Right atrium auricular region (tissue), 2 donors: ENCODE results near the gene RFC4. TPM values are rescaled to one million over a fixed set of nuclear protein-coding genes. Genes with fewer than 3 reads are reported as not detected.

ENCODE experiments used
- DNase-seq: peaks from one replicate; pipeline ENCODE4 v3.0.0-alpha.2; 2019; ENCODE audit warnings: low spot score
- H3K27ac ChIP-seq, 2 donors: fragments of 200-600 bp; sonication (generic); 1 replicate in 1 of 2; 2 replicates in 1 of 2; pipeline ENCODE4 v1.5.1; 2016 to 2019
- H3K27me3 ChIP-seq, 2 donors: fragments of 200-600 bp; sonication (generic); one replicate each; pipeline versions ENCODE4 v1.5.1 to v1.6.0; 2017 to 2019
- H3K36me3 ChIP-seq: fragments of 200-600 bp; sonication (generic); one replicate; pipeline ENCODE4 v1.5.1; 2016
- H3K4me1 ChIP-seq, 2 donors: fragments of 200-600 bp; sonication (generic); one replicate each; pipeline versions ENCODE4 v1.5.1 to v1.6.0; 2017 to 2019
- H3K4me3 ChIP-seq, 2 donors: fragments of 200-600 bp; sonication (generic); 1 replicate in 1 of 2; 2 replicates in 1 of 2; pipeline ENCODE4 v1.5.1; 2017 to 2019; ENCODE audit warnings: mild to moderate bottlenecking in 1 of 2, moderate library complexity in 1 of 2
- H3K9me3 ChIP-seq, 2 donors: fragments of 200-600 bp; sonication (generic); one replicate each; pipeline ENCODE4 v1.5.1; 2019
- CTCF ChIP-seq, 2 donors: fragments of 200-600 bp; sonication (generic); IDR thresholded peaks; one replicate each; pipeline ENCODE4 v1.5.1; 2019; ENCODE audit warnings: antibody characterized with exemption in 2 of 2
- total RNA-seq, 2 donors: library from RNA; depleted of rRNA; stranded (reverse); fragments of >200 nt; gene quantifications; one replicate each; pipeline ENCODE4 v1.1.0, GENCODE V29; 2016

Gene RFC4
- total RNA-seq, 2 donors from 2014 or later: 7.2 to 8.9 TPM

DNA sequence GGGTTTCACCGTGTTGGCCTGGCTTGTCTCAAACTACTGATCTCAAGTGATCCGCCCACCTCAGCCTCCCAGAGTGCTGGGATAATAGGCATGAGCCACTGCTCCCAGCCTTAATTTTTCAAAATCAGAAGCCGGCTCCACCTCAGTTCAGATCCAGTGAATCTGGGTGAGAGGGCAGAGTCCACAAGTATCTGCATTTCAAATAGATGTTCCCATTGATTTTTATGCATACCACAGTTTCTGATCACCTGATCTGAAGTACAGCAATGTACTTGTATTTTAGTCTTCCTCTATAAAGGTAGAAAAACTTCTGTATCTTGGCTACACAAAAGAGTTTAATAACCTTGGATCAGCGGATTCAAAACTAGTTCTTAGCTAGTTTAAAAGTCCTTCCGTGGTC is 27.1 kb downstream of the RFC4 start:
- Histone ChIP-seq H3K27ac (no peak overlapping the region), H3K4me3 (no peak overlapping the region), H3K27me3 (no peaks in the 10 kb centered on the region), H3K4me1 (no peaks in the 10 kb centered on the region), H3K9me3 (no peaks in the 10 kb centered on the region), H3K36me3 (peaks cover 6% of the 10 kb centered on the region)
- TF ChIP-seq CTCF (IDR thresholded peaks at IDR 0.05): no peak
- DNase-seq: no peak

- no peak overlapping the region for H3K4me3 ChIP-seq
- H3K9me3 ChIP-seq: no peaks in the 10 kb centered on the region
- peaks cover 0 to 12% of the 10 kb centered on the region in 2 donors for H3K4me1 ChIP-seq
- TF ChIP-seq CTCF (IDR thresholded peaks at IDR 0.05): no peak
- H3K27ac ChIP-seq: no peak overlapping the region
- no peaks in the 10 kb centered on the region for H3K27me3 ChIP-seq
- no peaks in the 10 kb centered on the region for H3K36me3 ChIP-seq
- DNase-seq: no peak
These were observed 30.3 kb downstream of the RFC4 start for GRCh38 chr3:186775999-186776398.

DNA sequence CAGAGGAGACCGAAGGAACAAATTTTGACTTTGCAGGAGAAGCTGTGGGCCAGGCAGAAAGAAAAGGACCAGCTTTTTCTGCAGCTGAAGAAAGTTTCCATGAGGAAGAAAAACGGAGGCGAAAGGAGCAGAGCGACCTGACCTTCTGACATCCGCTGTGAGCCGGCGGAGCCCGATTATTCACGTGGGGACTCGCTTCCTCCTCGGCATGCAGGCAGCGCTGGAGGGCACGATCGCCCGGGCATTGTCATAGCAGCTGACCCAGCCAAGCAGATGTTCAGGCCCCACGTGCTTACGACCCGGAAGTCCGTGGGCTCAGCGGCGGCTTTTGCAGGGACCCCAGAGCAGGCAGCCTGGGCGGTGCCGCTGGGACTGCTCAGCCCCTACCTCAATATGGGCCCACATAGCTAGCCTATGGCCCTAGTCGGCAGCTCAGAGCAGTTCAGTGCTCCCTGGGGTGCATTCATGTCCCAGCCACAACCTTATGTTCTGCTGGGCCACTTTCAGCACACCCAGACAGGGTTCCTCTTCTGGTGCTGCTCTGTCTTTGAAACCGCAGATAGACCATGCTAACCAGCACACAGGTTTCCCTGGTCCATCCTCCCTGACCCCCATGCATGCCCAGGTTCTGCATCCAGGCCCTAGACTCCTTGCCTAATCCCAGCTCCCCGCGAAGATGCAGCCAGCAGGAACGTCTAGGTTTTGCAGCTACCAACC is 33.4 kb downstream of the RFC4 start:
- peak overlapping the region; percentile 1 to 40 for H3K27ac ChIP-seq
- no peak for TF ChIP-seq CTCF (IDR thresholded peaks at IDR 0.05)

GRCh38 chr3:186772281-186772694 is 34.0 kb downstream of the RFC4 start:
- no peaks in the 10 kb centered on the region for H3K36me3 ChIP-seq
- DNase-seq: no peak
- H3K9me3 ChIP-seq: no peaks in the 10 kb centered on the region
- peaks cover 0 to 12% of the 10 kb centered on the region in 2 donors for H3K4me1 ChIP-seq
- TF ChIP-seq CTCF (IDR thresholded peaks at IDR 0.05): no peak
- peak overlapping the region; percentile 1 to 40 for H3K27ac ChIP-seq
- H3K4me3 ChIP-seq: peak overlapping the region; percentile 39 to 55
- H3K27me3 ChIP-seq: no peaks in the 10 kb centered on the region

More for the DNA sequence above, 33.4 kb downstream of the RFC4 start:
- Histone ChIP-seq H3K4me3 (peak overlapping the region; percentile 39 to 55), H3K9me3 (no peaks in the 10 kb centered on the region), H3K27me3 (no peaks in the 10 kb centered on the region), H3K4me1 (peaks cover 0 to 12% of the 10 kb centered on the region in 2 donors), H3K36me3 (no peaks in the 10 kb centered on the region)
- DNase-seq: peak; percentile 76

DNA sequence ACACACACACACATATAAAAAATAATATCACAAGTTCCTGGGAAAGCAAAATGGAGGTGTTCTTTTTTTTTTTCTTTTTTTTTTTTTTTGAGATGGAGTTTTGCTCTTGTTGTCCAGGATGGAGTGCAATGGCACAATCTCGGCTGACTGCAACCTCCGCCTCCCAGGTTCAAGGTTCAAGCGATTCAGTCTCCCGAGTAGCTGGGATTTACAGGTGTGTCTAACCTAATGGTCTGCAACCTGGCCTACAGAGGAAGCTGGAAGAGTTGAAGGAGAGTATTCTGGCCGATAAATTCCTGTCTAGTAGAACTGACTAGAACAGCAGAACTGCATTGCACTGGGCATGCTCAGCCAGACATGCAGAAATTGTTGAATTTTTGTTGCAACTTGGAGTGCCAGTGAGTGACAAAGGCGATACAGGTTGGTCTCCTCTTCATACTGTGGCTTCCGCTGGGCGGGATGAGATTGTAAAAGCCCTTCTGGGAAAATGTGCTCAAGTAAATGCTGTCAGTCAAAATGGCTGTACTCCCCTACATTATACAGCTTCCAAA is 45.3 kb downstream of the RFC4 start:
- Histone ChIP-seq H3K27me3 (no peaks in the 10 kb centered on the region), H3K27ac (no peak overlapping the region), H3K4me3 (no peak overlapping the region), H3K4me1 (no peaks in the 10 kb centered on the region), H3K36me3 (no peaks in the 10 kb centered on the region), H3K9me3 (no peaks in the 10 kb centered on the region)
- TF ChIP-seq CTCF (IDR thresholded peaks at IDR 0.05): no peak
- no peak for DNase-seq
